T-helper 22 cell (primary cell): ENCODE measurements around the gene TBKBP1.

Source experiments
- DNase-seq: peaks from one replicate; pipeline ENCODE4 v3.0.0-alpha.2; 2020; ENCODE audit warnings: low read depth

Gene TBKBP1

DNA sequence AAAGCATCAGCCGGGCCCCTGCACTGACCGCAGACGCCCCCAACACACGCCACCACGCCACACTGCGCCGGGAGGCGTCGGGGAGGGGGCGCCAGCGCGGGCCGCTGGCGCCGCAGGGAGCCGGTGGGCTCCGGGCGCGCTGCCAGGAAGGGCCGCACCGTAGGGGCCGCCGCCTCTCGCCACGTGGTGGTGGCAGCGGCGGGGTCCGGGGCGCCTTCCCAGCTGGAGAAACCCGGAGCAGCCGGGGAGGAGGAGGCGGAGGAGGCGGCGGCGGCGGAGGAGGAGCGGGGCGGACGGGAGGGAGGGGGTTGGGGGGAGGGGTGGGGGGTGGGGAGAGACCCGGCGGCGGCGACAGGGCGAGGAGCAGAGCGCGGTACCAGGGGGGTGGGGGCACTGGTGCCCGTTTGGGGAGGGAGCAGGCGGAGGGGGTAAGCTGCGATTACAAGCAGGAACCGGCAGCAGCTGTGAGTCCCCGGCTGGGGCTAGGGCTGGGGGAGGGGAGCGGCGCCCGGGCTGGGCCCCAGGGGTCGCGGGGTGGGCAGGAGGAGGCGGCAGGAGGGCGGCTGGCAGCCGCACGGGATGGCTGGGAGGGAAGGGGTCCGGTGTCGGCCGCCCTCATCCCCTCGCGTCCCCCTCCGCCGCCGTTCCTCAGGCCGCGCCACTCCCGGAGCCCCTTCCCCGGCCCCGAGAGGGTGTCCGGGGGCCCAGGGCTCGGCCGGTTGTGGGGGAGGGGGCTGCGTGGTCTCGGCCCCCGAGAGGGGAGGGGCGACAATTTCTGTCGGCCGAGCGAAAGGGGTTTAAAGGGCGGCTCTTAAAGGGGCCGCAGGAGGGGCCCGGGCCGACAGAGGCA is at the start of gene TBKBP1:
Gene TBKBP1, plus strand, starts transcription at position 431 of the 850 bp plus-strand sequence. CDS start 1,952 bp downstream, outside the sequence.
- peak; percentile 38 for DNase-seq

GRCh38 chr17:47644324-47644723 is 49.6 kb upstream of the TBKBP1 start:
- no peak for DNase-seq

GRCh38 chr17:47649153-47649971 is 44.6 kb upstream of the TBKBP1 start, which contains the start of gene KPNB1:
TSS of gene KPNB1 (plus strand) at chr17:47649919. CDS start at chr17:47650245, 326 bp downstream.
- peak; percentile 99 for DNase-seq

DNA sequence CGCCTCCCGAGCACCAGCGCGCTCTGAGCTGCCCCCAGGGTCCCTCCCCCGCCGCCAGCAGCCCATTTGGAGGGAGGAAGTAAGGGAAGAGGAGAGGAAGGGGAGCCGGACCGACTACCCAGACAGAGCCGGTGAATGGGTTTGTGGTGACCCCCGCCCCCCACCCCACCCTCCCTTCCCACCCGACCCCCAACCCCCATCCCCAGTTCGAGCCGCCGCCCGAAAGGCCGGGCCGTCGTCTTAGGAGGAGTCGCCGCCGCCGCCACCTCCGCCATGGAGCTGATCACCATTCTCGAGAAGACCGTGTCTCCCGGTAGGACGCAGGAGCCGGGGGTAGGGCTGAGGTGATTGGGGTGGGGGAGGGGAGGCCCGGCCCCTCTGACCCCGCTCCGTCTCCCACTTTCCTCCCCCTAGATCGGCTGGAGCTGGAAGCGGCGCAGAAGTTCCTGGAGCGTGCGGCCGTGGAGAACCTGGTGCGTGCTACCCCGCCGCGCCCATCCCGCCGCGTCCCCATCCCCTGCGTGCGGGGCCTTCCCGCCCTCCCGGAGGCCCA is 43.9 kb upstream of the TBKBP1 start:
- peak; percentile 34 for DNase-seq

- peak; percentile 84 for DNase-seq
Observed at GRCh38 chr17:47650525-47651522, 43.1 kb upstream of the TBKBP1 start.

- DNase-seq = no peak
Observed at GRCh38 chr17:47651704-47652103, 42.3 kb upstream of the TBKBP1 start.

DNA sequence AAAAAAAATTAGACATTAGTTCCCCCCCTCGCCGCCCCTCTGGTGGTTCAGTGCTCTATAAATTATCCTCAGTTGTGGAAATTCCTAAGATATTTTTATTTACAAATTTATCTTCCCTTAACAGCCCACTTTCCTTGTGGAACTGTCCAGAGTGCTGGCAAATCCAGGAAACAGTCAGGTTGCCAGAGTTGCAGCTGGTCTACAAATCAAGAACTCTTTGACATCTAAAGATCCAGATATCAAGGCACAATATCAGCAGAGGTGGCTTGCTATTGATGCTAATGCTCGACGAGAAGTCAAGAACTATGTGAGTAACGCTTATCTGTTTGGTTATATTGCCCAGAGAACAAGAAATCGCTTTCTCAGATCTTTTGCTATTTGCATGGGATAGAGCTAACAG is 41.4 kb upstream of the TBKBP1 start:
- no peak for DNase-seq

- no peak for DNase-seq
Observed at GRCh38 chr17:47653442-47653841, 40.5 kb upstream of the TBKBP1 start.

DNA sequence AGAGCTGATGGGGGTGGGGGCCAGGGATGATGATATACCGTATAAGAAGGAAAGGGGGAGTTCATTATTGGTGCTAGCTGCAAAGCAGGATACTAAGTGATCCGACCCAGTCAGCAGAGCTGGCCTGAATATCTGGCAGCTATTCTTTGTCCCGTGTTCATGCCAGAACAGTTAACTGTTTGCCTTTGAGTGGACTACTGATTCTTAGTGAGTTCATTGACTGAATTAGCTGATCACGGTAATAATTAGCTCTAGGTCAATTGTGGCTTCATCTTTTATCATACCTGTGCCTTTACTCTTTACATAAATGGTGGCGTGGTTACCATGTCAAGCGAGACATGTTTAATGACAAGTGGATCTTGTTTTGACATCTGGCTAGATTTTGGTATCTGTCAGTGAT is 39.0 kb upstream of the TBKBP1 start:
- no peak for DNase-seq

DNA sequence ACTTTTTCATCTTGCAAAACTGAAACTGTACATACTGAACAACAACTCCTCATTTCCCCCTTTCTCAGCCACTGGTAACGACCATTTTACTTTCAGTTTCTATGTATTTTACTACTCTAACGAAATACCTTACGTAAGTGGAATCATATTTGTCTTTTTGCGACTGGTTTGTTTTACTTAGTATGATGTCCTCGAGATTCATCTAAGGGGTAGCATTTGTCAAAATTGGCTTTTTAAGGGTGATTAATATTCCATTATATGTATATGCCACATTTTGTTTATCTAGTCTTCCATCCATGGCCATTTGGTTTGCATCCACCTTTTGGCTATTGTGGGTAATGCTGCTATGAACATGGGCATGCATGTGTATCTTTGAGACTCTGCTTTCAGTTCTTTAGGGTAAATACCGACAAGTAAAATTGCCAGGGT is 33.9 kb upstream of the TBKBP1 start:
- no peak for DNase-seq

- DNase-seq = peak; percentile 21
Observed at GRCh38 chr17:47663912-47664623, 29.9 kb upstream of the TBKBP1 start.

- no peak for DNase-seq
Observed at GRCh38 chr17:47664624-47664941, 29.4 kb upstream of the TBKBP1 start.

- DNase-seq = no peak
Observed at GRCh38 chr17:47665655-47666054, 28.3 kb upstream of the TBKBP1 start.

- DNase-seq = no peak
Observed at GRCh38 chr17:47669081-47669480, 24.9 kb upstream of the TBKBP1 start.

GRCh38 chr17:47670064-47670463 is 23.9 kb upstream of the TBKBP1 start:
- DNase-seq = no peak

GRCh38 chr17:47674499-47674898 is 19.5 kb upstream of the TBKBP1 start:
- DNase-seq = no peak

- no peak for DNase-seq
Observed at GRCh38 chr17:47675380-47676198, 18.4 kb upstream of the TBKBP1 start.

DNA sequence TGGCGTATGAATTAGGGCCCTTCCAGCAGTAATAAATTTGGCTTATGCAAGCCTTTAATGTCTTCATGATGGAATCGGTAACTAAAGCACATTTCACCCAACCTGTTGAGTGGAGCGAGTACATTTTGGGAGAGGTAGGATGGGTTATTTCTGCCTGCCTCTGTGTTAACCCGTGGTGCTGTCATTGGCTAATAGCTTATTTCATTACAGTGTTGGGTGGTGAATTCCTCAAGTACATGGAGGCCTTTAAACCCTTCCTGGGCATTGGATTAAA is 17.8 kb upstream of the TBKBP1 start:
- no peak for DNase-seq

DNA sequence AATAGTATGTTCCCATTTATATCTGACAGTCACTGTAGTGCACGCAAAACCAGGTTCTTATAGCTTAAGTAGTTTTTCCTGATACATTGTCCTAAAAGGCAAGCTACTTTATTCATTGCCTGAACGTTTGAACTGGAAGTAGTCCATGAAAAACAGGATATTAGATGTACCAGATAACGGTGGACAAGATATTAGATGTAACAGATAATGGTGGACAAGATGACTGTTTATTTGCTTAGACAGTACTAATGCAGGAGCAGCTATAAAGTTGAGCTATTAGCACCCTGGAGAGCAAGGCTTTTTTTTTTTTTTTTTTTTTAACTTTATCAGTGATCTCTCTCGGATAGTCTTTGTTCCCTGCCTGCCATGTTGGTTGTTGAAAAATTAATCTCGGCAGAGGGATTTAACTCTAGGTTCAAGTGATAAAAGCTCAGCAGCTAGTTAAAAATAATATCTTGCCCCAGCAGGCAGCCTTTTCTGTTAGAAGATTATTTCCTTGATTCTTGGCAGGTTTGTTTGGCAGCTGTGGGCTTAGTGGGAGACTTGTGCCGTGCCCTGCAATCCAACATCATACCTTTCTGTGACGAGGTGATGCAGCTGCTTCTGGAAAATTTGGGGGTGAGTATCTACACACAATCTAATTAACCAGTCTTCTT is 17.3 kb upstream of the TBKBP1 start:
- DNase-seq = no peak

DNA sequence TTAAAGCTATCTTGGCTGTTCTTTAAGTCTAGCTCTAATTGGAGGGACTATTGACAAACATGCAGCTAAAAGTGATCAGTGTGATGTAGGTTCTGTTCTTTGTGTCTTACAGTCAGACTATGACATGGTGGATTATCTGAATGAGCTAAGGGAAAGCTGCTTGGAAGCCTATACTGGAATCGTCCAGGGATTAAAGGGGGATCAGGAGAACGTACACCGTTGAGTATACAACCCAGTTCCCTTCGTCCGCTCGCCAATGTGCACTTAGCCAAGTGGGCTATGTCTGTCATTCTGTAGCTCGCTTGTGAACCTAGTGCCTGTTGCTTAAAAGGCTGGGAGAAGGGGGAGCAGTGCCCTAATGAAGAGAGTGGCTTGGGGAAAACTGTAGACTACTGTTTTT is 15.8 kb upstream of the TBKBP1 start:
- DNase-seq = no peak
